IMR-90 (cell line): ENCODE results near the gene ZNF574. TPM values are rescaled to one million over a fixed set of nuclear protein-coding genes. Genes with fewer than 3 reads are reported as not detected.

Experiments used
- ATAC-seq: fragments of 200-7000 bp; cut with Tn5 transposase; 2 replicates; pipeline ENCODE4 v1.9.1; 2020; ENCODE audit warnings: low read depth, mild to moderate bottlenecking, moderate library complexity
- BruUV-seq: library from RNA; stranded (reverse); fragments of 400-500 nt; replicated peaks from 2 replicates; lab custom pipeline; 2021; lab: Mats Ljungman, UMichigan
- CTCF ChIA-PET: fragments of 300-600 bp; formaldehyde crosslinking; extraction: SDS; loops from one replicate; lab custom pipeline; 2021; ENCODE audit warnings: antibody characterized with exemption; lab: Yijun Ruan, JAX
- POLR2A ChIA-PET: fragments of 300-600 bp; sonication (Branson Sonifier 250); formaldehyde crosslinking; loops from one replicate; lab custom pipeline; 2022; ENCODE audit warnings: antibody characterized with exemption; ENCODE audit not compliant: unreplicated experiment; lab: Charles Lee
- DNase-seq: peaks from one replicate; pipeline ENCODE4 v3.0.0; 2013
- H2AFZ ChIP-seq: replicated peaks from 2 replicates; pipeline ENCODE3; 2013; ENCODE audit warnings: low read length, mild to moderate bottlenecking; ENCODE audit not compliant: poor library complexity
- H2AK5ac ChIP-seq: 2 replicates; pipeline ENCODE4 v1.6.1; 2013; ENCODE audit warnings: low read depth, low read length, inconsistent platforms
- H2AK9ac ChIP-seq: replicated peaks from 2 replicates; pipeline ENCODE3; 2013; ENCODE audit warnings: mild to moderate bottlenecking, low read depth, low read length, moderate library complexity; ENCODE audit not compliant: poor library complexity
- H2BK120ac ChIP-seq: 2 replicates; pipeline ENCODE4 v1.6.1; 2013; ENCODE audit warnings: low read depth, low read length, inconsistent platforms
- H2BK15ac ChIP-seq: 3 replicates; pipeline ENCODE4 v1.6.1; 2013; ENCODE audit warnings: low read depth, low read length, inconsistent platforms
- H2BK20ac ChIP-seq: 2 replicates; pipeline ENCODE4 v1.6.1; 2013; ENCODE audit warnings: low read depth, mild to moderate bottlenecking, inconsistent platforms, low read length, moderate library complexity
- H2BK5ac ChIP-seq: 2 replicates; pipeline ENCODE4 v1.6.1; 2013; ENCODE audit warnings: mild to moderate bottlenecking, low read depth, low read length, inconsistent platforms; ENCODE audit not compliant: poor library complexity, severe bottlenecking
- H3K14ac ChIP-seq: replicated peaks from 2 replicates; pipeline ENCODE4 v1.6.1; 2013; ENCODE audit warnings: low read depth, low read length, inconsistent platforms
- H3K18ac ChIP-seq: 2 replicates; pipeline ENCODE4 v1.6.1; 2013; ENCODE audit warnings: low read depth, low read length, control low read depth
- H3K23ac ChIP-seq: 2 replicates; pipeline ENCODE4 v1.6.1; 2013; ENCODE audit warnings: low read depth, low read length, inconsistent platforms
- H3K27ac ChIP-seq: 2 replicates; pipeline ENCODE4 v1.5.1; 2013; ENCODE audit warnings: mild to moderate bottlenecking, control low read depth, low read length; ENCODE audit not compliant: insufficient read depth
- H3K27me3 ChIP-seq: 2 replicates; pipeline ENCODE4 v1.6.1; 2013; ENCODE audit warnings: low read length; ENCODE audit not compliant: control insufficient read depth, insufficient read depth
- H3K36me3 ChIP-seq: 2 replicates; pipeline ENCODE4 v1.6.1; 2013; ENCODE audit warnings: low read length, mixed read lengths; ENCODE audit not compliant: control insufficient read depth, insufficient read depth
- H3K4ac ChIP-seq: 2 replicates; pipeline ENCODE4 v1.6.1; 2013; ENCODE audit warnings: low read depth, low read length, inconsistent platforms
- H3K4me1 ChIP-seq: 2 replicates; pipeline ENCODE4 v1.6.1; 2013; ENCODE audit warnings: low read length, mixed read lengths; ENCODE audit not compliant: control insufficient read depth, insufficient read depth
- H3K4me2 ChIP-seq: 2 replicates; pipeline ENCODE4 v1.6.1; 2013; ENCODE audit warnings: low read depth, mild to moderate bottlenecking, control low read depth, low read length, moderate library complexity
- H3K4me3 ChIP-seq: 2 replicates; pipeline ENCODE4 v1.5.1; 2013; ENCODE audit warnings: low read depth, mild to moderate bottlenecking, control low read depth, low read length, moderate library complexity; ENCODE audit not compliant: insufficient read depth
- H3K56ac ChIP-seq: 2 replicates; pipeline ENCODE4 v1.6.1; 2013; ENCODE audit warnings: low read length, inconsistent platforms; ENCODE audit not compliant: insufficient read depth; ENCODE audit errors: extremely low read depth
- H3K79me1 ChIP-seq, 2 experiments: 2 replicates each; pipeline ENCODE4 v1.6.1; 2013; ENCODE audit warnings: low read length in 2 of 2, inconsistent platforms in 1 of 2, low read depth in 1 of 2
- H3K9ac ChIP-seq: 2 replicates; pipeline ENCODE4 v1.6.1; 2013; ENCODE audit warnings: low read depth, low read length, control low read depth
- H3K9me1 ChIP-seq: 2 replicates; pipeline ENCODE4 v1.6.1; 2013; ENCODE audit warnings: low read length, inconsistent platforms; ENCODE audit not compliant: insufficient read depth
- H3K9me3 ChIP-seq: 2 replicates; pipeline ENCODE4 v1.6.1; 2013; ENCODE audit warnings: low read length; ENCODE audit not compliant: control insufficient read depth, insufficient read depth
- H4K20me1 ChIP-seq: 2 replicates; pipeline ENCODE4 v1.6.1; 2013; ENCODE audit warnings: low read length, inconsistent platforms; ENCODE audit not compliant: insufficient read depth
- H4K5ac ChIP-seq: 2 replicates; pipeline ENCODE4 v1.6.1; 2013; ENCODE audit warnings: mild to moderate bottlenecking, low read depth, low read length, control low read depth
- H4K8ac ChIP-seq, 2 experiments: 2 replicates each; pipeline ENCODE4 v1.6.1; 2013; ENCODE audit warnings: low read depth in 2 of 2, low read length in 2 of 2, control low read depth in 1 of 2, inconsistent platforms in 1 of 2
- H4K91ac ChIP-seq: 2 replicates; pipeline ENCODE4 v1.6.1; 2013; ENCODE audit warnings: low read depth, low read length, inconsistent platforms; ENCODE audit not compliant: insufficient read depth
- BHLHE40 ChIP-seq: fragments of 150-350 bp; IDR thresholded peaks from 2 replicates; pipeline ENCODE4 v1.6.1; 2016; ENCODE audit warnings: mild to moderate bottlenecking, low read depth, low read length
- CEBPB ChIP-seq: IDR thresholded peaks from 2 replicates; pipeline ENCODE4 v1.6.1; 2012; ENCODE audit warnings: low read depth, low read length, improper control_type of control experiment
- CTCF ChIP-seq: conservative IDR thresholded peaks from 2 replicates; pipeline ENCODE4 v1.5.1; 2012; ENCODE audit warnings: mild to moderate bottlenecking, low read depth, low read length, improper control_type of control experiment
- MXI1 ChIP-seq: IDR thresholded peaks from 2 replicates; pipeline ENCODE4 v1.6.1; 2012; ENCODE audit warnings: low read depth, mild to moderate bottlenecking, low read length, moderate library complexity, borderline replicate concordance
- RAD21 ChIP-seq: IDR thresholded peaks from 2 replicates; pipeline ENCODE4 v1.6.1; 2012; ENCODE audit warnings: low read length, improper control_type of control experiment
- RFX5 ChIP-seq: IDR thresholded peaks from 2 replicates; pipeline ENCODE4 v1.8.0; 2012; ENCODE audit warnings: low read depth, mild to moderate bottlenecking, low read length, moderate library complexity
- WGBS, 2 experiments: methylation state at CpG; one replicate each; pipeline versions ENCODE4 v1.1.5 to v1.1.7; 2013; ENCODE audit warnings: missing lambda C conversion rate in 2 of 2; ENCODE audit not compliant: insufficient read length in 1 of 2; ENCODE audit errors: extremely low coverage in 2 of 2; 5-methylcytosine and 5-hydroxymethylcytosine counted together
- dilution Hi-C: fragments of 300-500 bp; cut with HindIII; formaldehyde crosslinking; loops from one replicate; pipeline ENCODE4 v1.14.3; 2018; ENCODE audit warnings: low sequenced_read_pairs; ENCODE audit not compliant: unreplicated experiment
- in situ Hi-C: fragments of 300-500 bp; cut with MboI; formaldehyde crosslinking; loops from 3 replicates; pipeline ENCODE4 v1.14.3; 2019; ENCODE audit warnings: low sequenced_read_pairs, inconsistent platforms, mixed read lengths
- intact Hi-C: fragments of 100-400 bp; cut with micrococcal nuclease; formaldehyde crosslinking; loops from 2 replicates; pipeline ENCODE4 v1.10.0; 2022
- polyA plus RNA-seq, 3 experiments: library from polyadenylated mRNA; depleted of rRNA; stranded (reverse); fragments of >200 nt; gene quantifications; 2 replicates each; pipeline ENCODE4 v1.2.3, GENCODE V29; 2012; ENCODE audit warnings: low replicate concordance in 1 of 3
- total RNA-seq: library from RNA; depleted of rRNA; stranded (reverse); fragments of >200 nt; gene quantifications from 2 replicates; pipeline ENCODE4 v1.2.3, GENCODE V29; 2012
- TF ChIP-seq, protein P1 (sequence below): fragments of 150-350 bp; IDR thresholded peaks from 2 replicates; pipeline ENCODE4 v1.6.1; 2016; ENCODE audit warnings: low read depth, mild to moderate bottlenecking, low read length, moderate library complexity, borderline replicate concordance

Gene ZNF574
- total and polyA plus RNA-seq, 2 of the 4 experiments (the other 2 are of a cell fraction), result 8.1 to 14.1 TPM

DNA sequence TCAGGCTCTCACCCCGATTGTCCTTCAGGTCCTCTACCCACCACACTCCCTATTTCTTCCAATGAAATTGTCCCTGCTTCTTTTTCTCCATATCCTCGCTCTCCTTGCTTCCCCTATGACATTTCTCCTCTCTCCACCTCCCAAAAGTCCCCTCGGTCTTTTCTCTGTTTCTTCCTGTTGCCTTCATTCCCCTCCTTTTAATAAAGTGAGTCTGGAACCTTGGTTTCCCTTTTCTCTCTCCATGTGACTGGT, 676 bp upstream of the ZNF574 start:
- BruUV-seq, result no TSS peak
- Histone ChIP-seq H3K4me1 (peaks cover 9% of the 10 kb centered on the region), H2BK120ac (peak overlapping the region; percentile 66), H2AFZ (peak overlapping the region; percentile 94), H4K5ac (peak overlapping the region; percentile 98), H3K9me3 (no peaks in the 10 kb centered on the region), H3K9me1 (peaks cover 25% of the 10 kb centered on the region), H3K36me3 (peaks cover 19% of the 10 kb centered on the region), H4K91ac (peak overlapping the region; percentile 98), H3K4me3 (peak overlapping the region; percentile 75), H3K23ac (peak overlapping the region; percentile 99), H2BK20ac (no peak overlapping the region), H4K8ac (peak overlapping the region; percentile 99 to 100), H3K27ac (peak overlapping the region; percentile 92), H3K9ac (peak overlapping the region; percentile 95), H2BK5ac (peak overlapping the region; percentile 86), H2AK5ac (peak overlapping the region; percentile 95), H3K18ac (peak overlapping the region; percentile 90), H4K20me1 (peaks cover 37% of the 10 kb centered on the region), H3K14ac (peak overlapping the region; percentile 100), H3K79me1 (peaks cover 12 to 51% of the 10 kb centered on the region in 2 experiments), H3K27me3 (peaks cover 9% of the 10 kb centered on the region), H3K4me2 (peak overlapping the region; percentile 85), H2AK9ac (peak overlapping the region; percentile 96), H3K56ac (peak overlapping the region; percentile 90), H3K4ac (peak overlapping the region; percentile 99), H2BK15ac (no peak overlapping the region)
- CTCF ChIA-PET, result no interaction called here
- no peak for DNase-seq
- no peak for TF ChIP-seq MXI1
- TF ChIP-seq RAD21, result no peak
- TF ChIP-seq, protein P1, sequence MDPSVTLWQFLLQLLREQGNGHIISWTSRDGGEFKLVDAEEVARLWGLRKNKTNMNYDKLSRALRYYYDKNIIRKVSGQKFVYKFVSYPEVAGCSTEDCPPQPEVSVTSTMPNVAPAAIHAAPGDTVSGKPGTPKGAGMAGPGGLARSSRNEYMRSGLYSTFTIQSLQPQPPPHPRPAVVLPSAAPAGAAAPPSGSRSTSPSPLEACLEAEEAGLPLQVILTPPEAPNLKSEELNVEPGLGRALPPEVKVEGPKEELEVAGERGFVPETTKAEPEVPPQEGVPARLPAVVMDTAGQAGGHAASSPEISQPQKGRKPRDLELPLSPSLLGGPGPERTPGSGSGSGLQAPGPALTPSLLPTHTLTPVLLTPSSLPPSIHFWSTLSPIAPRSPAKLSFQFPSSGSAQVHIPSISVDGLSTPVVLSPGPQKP, result no peak
- TF ChIP-seq CTCF, result no peak
- no peak for TF ChIP-seq BHLHE40
- TF ChIP-seq CEBPB, result no peak
- TF ChIP-seq RFX5, result no peak
- intact Hi-C loops (no loop called here), in situ Hi-C loops (no loop called here), dilution Hi-C loops (no loop called here)
- POLR2A ChIA-PET, result no interaction called here
- ATAC-seq, result peak; percentile 1
- WGBS, 2 experiments, result 8% methylated on average over 3 of the region's 3 CpGs; no CpG with 5 or more reads in 1 of the 2 experiments
